C1 segment of cervical spinal cord (tissue), 14 donors: Measurements from ENCODE around the gene PGAM2.
A peak's percentile ranks its signal among the peaks of the same experiment; 100 is the strongest.
"Not testable (repeated sequence)": the region's sequence is repeated elsewhere in the genome, so short reads cannot be mapped to it uniquely, and the experiment has no call there.

ENCODE experiments used
- DNase-seq, 14 donors: peaks; one replicate each; lab custom pipeline; 2025; lab: John Stamatoyannopoulos, UW

PGAM2 gene

DNA sequence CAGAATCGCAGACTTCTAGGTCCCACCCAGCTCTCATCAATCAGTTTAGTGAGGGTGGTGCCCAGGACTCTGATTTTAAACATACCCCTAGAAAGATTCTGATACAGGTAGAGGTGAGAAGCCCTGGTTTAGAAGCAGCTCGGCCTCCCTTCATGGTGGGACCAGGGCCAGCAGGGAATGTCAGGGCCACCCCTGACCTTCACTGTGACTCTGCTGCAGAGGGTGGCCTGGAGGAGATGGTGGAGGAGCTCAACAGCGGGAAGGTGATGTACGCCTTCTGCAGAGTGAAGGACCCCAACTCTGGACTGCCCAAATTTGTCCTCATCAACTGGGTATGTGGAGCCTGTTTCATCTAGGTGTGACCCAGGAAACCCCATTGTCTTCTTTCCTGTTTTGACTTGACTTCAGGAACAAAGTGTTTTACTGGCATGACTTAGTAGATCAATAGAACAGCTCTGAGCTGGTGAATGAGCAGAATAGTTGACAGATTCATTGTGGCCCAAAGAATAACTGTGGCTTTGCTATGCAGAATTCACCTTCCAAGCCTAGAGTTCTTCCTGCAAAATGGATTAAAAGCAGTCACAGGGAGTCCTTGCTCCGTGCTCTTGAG is 13.7 kb downstream of the PGAM2 start:
- DNase-seq, result no peak

DNA sequence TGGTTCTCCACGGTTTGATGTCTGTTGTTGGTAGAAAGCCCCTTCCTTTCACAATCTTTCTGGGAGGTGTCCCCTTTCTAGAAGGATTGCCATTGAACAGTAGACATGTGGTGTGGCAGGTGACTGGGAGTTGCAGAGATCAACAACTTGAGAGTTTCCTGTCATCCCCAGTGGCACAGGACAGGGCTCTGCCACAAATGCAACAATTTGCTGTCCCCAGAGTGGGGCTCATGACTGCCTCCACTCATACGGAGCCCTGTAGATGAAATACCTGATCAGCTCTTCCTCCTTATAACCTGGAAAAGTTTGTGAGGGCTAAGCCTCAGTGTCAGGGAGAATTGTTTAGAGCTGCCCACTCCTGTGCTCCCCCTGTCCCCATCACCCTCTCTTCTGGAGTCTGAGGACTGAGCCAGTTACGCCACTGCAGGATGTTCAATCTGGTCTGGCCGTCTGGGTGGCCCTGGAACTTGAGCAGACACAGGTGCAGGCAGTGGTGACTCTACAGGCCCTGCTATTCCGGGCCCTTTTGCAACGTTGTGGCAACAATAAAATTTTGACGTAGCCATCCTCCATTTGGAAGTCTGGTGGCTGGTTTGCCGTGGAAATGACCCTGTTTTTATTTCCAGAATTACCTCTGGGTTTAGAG is 14.3 kb downstream of the PGAM2 start:
- DNase-seq, result no peak

DNA sequence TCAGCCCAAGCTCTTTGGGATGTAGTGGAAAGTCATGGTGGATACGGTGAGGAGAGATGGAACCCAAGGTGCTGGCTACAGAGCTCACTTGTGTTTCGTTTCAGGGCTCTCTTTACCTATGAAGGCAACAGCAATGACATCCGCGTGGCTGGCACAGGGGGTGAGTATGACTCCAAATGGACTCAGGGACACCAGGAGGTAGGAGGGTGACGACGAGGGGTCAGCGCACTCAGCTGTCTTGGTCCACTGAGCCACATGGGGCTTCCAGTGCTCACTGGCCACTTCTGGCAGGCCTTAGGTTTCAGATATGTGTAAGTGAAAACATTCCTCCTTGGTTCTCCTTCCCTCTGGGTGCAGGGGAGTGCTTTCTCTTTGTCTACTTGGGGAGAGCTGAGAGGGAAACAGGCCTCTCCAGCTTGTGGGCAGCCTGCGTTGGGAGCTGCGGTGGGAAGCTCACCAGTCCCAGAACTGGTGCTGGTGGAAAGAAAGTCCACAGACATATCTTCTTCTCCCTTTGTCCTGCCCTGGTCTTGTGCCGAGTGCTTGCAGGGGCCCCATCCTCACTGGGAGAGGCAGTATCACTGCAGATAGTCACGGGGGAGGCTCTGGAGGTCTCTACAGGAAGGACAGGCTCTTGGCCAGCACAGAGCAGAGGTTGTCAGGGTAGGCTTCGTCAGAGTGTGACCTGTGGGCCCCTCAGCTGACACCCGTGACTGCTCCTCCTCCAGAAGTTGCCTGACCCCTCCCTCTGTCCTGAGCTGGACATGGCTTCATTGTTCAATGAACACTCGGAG is 15.0 kb downstream of the PGAM2 start:
- no peak for DNase-seq

DNA sequence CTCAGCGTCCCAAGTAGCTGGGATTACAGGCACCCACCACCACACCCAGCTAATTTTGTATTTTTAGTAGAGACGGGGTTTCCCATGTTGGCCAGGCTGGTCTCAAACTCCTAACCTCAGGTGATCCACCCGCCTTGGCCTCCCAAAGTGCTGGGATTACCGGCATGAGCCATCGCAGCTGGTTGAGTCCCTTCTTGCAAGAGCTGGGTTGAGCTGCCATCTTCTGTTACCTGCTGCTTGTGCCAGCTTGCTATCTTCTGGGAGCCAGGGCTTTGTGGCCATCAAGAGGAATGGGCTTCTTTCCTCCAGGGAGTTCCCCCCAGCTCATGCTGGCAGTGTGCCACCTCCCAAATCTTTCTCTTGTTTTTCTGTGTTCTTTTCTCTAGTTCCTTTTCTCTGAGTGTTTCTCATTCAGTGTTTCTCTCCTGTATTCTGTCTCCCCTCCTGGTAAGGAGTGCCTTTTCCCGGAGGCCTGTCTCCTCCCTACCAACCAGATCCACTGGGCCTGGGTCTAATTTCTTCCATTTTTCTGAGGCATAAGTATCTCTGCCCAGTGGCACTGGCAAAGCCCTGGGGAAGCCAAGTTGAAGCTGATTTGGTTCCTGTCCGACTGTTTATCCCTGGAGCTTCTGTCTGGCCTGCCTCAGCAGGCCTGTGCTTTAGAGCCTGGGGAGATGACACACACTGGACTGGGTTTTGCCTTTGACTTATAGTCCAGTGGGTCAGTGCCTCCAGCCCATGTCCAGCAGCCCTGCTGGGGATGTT is 17.2 kb downstream of the PGAM2 start:
- no peak for DNase-seq

DNA sequence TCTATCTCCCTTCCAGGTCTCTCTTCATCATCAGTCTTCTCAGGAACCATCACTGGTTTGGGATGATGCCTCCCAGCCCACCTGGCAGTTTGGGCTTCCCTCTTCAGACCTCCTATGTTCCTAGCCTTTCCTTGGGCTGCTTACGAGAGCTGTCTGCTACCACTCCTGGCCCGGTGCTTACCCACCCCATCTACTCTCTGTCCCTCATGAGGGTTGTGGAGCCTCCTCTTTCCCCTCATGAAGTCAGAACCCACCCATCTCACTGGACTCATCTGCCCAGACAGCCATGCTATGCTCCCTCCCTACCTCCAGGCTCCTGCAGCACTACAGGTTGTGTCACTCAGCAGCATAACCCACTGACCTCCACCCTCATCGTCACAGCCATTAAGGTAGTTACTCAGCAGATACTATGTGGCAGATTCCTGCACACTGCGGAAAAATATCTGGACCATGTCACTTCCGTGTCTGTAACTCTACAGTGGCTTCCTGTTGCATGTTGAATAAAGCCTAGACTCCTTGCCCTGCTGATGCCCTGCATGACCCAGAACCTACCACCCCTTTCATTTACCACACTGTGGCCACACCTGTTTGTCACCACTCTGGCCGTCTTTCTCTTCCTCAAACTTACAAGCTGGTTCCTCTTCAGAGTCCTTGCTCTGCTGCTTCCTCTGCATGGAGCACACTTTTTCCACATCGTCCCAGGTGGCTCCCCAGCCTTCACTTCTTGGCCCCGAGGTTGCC is 18.9 kb downstream of the PGAM2 start:
- no peak for DNase-seq

DNA sequence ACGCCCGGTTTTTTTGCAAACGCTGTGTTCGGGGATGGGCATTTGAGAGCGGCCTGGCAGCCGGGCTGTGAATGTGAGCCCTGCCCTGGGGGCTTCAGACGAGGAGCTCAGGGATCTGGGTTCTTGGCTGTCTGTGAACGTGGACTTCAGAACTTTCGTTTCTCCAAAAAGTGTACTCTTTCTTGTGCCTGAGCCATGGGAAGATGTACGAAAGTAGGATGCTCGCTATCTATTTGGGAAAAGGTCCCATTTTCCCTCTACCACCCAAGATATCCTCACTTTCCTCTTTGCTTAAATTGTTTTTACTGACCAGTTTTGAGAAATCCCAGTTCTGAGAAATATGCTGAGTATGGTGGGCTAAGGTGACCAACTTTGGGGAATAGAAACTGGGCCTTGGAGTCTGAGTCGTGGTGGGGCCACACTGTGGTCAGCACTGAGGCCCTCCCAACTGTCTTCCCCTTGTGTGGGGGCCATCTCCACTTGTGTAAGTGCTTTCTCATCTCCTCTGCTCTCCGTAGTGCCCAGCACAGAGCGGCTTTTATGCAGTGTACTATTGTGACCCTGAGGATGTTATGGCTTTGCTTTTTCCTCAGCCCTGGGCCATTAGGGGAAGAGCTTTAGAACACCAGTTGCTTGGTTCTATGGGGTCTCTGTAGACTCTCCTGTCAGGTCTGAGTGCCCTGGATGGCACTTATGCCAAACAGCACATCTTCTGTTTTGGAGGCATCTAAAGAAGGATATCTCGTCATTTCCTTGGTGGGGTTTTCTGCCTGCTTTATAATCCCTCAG is 19.9 kb downstream of the PGAM2 start:
- DNase-seq, result no peak

DNA sequence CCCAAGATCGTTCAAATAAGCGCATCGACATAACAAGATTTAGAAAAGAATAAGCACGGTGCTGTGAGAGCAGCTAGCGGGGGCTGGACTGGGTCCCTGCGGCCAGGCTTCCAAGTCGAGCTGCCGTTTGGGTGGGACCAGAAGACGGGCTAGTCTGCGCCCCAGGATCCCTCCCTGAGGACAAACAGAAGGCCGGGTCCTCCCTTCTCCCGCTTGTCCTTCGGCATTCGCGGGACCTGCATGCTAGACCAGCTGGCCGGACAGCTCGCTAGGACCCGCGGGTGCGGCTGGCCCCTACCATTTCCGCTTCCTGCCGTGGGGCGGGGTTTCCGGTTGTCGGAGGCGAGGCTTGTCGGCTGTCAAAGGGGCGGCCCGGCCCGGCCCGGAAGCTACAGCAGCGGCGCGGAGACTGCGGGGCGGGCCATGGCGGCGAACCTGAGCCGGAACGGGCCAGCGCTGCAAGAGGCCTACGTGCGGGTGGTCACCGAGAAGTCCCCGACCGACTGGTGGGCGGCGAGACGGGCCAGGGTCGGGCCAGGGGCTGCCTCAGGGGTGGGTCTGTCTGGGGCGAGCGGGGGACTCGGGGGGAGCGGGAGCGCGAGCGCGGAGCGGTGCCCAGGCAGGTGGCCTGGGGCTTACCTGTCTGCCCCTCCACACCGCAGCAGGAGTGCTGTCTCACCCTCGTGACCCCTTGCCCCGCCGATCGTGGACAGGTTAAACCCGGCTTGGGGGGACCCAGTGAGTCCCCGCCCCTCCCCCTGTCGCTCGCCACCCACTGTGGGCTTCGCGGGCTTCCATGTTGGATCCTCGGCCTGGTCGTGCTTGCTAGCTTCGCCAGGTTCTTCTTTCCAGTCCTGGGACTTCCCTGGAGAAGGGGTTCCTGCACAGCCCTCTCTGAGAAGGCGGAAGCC is 20.8 kb downstream of the PGAM2 start, which contains the start of gene DBNL:
Gene DBNL (plus strand): TSS at position 388 of the 911 bp plus-strand sequence. CDS start 36 bp downstream, at position 424.
- DNase-seq, result peak; percentile 53 to 96 (median 91)

DNA sequence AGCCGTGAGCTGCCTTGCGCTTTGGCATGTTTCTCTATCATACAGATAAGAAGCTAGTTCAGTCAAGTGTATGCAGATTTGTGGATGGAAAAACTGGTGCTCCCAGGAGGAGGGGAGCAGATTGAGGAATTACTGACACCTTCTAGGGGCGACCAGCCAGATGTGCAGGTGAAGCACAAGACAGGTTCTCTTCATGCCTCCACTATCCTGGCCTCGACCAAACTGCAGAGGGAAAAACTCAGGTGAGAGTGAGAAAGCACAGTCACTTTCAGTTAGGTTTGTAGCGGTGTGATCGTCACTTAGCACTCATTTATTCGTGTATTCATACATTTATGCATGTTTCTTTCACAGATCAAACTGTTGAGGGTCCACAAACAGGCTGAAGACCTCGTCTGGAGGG is 21.5 kb downstream of the PGAM2 start:
- DNase-seq, result no peak

DNA sequence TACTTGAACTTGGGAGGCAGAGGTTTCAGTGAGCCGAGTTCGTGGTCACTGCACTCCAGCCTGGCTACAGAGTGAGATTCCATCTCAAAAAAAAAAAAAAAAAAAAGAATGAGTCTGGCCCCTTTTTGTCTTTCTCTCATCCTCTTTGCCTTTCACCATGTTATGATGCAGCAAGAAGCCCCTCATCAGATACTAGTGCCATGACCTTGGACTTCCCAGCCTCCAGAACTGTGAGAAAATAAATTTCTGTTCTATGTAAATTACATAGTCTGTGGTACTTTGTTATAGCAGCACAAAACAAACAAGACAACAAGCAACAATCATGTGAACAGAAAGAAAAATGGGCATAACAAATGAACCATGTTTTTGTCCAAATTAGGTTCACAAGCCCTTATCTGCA is 23.1 kb downstream of the PGAM2 start:
- DNase-seq, result no peak

DNA sequence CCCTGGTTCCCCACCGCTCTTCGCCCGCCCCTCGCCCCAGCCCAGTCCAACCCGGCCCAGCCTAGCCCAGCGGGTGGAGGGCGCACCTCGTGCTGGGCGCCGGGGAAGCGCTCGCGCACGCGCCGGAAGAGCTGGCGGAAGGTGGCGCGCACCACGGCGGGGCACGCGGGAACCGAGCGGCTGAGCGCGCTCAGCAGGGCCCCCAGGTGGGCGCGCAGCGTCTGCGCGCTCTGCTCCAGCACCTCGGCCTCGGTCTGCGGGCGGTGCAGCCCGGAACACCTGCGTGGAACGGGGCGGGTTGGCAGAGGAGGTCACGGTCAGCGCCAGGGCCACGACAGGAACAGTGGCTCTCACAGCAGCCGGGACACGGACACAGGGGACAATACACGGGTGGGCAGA is 24.9 kb downstream of the PGAM2 start:
- not testable (repeated sequence) for DNase-seq

DNA sequence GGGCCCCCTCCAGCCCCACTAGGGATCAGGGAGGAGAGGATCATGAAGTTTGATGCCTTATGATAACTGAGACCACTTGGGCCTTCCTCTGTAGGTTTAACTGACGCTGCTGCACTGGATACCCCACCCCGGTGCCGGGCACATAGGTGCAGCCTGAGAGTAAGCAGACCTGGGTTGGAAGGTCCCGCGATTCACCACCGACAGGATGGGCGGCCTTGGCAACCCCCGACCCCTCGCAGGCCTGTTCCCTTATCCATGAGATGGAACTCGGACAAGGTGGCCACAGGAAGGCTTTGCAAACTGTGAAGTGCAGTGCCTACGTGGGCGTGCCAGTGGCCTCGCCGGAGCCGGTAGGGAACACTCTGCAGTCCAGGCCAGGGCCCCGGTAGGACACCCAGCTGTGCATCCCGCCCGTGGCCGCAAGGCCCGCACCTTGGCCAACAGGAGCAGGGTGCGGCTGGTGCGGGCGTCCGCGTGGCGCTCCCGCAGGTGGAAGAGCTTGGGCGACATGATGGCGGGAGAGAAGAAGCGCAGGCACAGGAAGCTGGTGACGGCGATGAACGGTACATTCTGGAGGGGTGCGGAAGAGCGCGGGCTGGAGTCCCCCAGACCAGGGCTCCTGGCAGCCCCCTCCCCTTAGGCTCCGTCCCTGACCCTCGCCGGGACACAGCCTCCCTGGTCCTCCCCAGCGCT is 25.4 kb downstream of the PGAM2 start:
- DNase-seq, result not testable (repeated sequence)

DNA sequence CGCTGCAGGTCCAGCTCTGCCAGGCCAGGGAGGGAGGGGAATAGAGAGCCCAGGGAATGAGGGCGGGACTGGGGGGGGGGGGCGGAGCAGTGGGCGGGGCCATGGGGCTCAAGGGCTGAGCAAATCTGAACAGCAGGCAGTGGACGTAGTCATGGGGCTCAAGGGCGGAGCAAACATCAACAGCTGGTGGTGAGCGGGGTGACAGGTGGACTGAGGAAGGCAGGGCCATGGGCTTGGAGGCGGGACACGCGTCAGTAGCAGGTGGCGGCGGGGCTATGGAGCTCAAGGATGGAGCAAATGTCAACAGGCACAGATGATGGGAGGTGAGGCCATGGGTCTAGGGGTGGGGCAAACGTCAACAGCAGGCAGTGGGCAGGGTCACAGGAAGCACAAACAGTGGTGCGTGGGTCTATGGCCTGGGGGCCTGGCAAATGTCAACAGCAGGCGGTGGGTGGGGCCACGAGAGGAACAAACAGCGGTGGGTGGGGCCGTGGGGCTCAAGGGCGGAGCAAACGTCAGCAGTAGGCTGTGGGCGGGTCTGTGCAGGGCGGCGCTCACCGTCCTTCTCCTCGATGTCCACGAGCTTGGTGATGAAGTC is 26.3 kb downstream of the PGAM2 start:
- peak in 13 of 14 donors; percentile 28 to 86 (median 72) for DNase-seq

DNA sequence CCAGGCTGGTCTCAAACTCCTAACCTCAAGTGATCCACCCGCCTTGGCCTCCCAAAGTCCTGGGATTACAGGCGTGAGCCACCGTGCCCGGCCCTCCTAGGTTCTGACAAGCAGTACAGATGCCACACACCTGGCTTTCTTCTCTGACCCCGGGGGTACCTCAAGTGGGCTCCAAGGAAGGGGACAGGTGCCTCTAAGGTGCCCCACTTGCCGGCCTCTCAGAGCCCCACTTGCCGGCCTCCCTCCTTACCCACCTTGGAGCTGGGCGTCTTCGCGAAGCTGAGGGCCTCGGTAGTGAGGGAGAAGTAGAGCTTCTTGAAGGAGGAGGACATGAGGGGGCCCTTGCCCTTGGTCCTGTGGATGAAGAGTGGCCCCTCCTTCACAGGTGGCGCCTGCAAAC is 26.8 kb downstream of the PGAM2 start:
- not testable (repeated sequence) for DNase-seq

DNA sequence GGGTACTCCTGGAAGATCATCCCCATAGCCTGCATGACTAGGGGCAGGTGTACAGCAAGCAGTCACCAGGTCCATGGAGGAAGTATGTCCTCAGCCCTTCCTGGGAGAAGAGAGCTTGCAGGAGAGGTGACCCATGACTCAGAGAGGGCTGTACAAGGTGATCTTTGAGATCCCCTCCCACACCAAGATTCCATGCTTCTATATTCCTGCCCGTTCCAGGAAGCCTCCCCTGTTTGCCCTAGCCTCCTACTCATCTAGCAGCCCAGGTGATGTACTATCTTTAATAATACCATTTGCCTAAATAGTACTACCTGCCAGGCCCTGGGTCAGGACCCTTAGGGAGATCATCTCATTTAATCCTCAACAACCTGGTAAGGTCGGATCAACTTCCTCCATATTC is 27.4 kb downstream of the PGAM2 start:
- not testable (repeated sequence) for DNase-seq

DNA sequence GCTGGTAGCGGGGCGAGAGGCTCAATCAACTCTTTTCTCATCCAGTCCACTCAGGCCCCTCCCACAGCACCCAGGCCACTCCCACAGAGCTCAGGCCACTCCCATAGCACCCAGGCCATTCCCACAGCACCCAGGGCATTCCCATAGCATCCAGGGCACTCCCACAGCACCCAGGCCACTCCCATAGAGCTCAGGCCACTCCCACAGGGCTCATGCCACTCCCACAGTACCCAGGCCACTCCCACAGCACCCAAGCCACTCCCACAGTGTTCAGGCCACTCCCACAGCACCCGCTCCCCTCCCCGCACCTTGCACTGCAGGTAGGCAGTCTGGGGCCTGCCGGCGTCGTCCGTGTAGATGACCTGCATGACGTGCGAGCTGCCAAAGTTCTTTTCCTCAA is 29.0 kb downstream of the PGAM2 start:
- DNase-seq, result not testable (repeated sequence)

DNA sequence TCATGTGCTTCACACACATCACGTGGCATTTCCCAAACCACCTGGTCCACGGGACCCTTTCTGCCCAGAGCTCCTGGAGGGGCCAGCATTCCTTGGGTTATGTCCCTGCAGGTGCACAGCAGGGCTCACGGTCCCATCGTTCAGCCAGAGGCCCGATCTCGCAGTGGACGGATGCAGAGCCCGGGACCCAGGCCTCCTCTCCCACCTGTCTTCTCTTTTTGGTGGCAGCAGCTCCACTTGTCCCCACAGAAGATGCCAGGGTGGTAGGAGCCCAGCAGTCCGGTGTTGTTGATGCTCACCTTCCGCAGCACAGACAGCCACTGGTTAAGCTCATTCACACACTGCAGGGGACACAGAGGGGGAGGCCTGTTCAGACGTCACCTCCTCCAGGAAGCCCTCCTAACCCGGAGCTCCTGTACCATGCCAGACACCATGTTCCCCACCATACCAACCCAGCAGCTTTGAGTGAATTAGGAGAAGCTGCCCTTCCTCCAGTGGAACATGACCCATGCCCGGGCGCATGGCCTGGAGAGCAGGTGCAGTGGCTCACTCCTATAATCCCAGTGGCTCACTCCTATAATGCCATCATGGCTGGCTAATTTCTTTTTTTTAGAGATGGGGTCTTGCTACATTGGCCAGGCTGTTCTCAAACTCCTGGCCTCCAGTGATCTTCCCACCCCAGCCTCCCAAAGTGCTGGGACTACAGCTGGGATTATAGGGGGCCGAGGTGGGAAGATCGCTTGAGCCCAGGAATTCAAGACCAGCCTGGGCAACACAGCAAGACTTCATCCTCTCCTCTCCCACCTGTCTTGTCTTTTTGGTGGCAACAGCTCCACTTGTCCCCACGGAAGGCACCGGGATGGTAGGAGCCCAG is 31.2 kb downstream of the PGAM2 start:
- DNase-seq, result not testable (repeated sequence)

DNA sequence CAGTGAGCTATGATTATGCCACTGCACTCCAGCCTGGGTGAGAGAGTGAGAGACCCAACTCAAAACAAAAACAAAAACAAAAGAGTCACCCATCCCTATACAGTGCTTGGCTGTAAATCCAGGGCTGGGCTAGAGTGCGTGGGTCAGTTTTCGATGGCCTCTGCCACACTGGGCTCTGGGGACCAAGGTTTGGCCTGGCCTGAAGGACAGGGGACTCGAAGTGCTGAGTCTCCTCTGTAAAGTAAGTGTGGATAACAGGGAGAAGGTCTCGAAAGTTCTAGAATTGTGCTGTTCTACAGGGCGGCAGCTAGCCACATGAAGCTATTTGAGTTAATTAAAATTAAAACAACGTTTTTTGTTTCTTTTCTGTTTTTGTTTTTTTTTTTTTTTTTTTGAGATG is 33.3 kb downstream of the PGAM2 start:
- DNase-seq, result not testable (repeated sequence)
